Heart left ventricle (tissue), 13 donors: ENCODE measurements around the gene GSTM4.

Experiments used
- CTCF ChIP-seq, 12 donors: fragments of 200-600 bp; sonication (generic) in 4 of 12; IDR thresholded peaks; one replicate each; pipeline versions ENCODE4 v1.5.0 to v1.8.0; 2018 to 2022; ENCODE audit warnings: antibody characterized with exemption in 12 of 12, mild to moderate bottlenecking in 5 of 12
- POLR2A ChIP-seq, 2 donors: fragments of 450-650 bp; IDR thresholded peaks; one replicate each; pipeline ENCODE4 v1.6.1; 2017; ENCODE audit warnings: antibody characterized with exemption in 2 of 2, mild to moderate bottlenecking in 2 of 2, moderate library complexity in 2 of 2
- donor health status: ischemic (EF 13 %, LVEDD 7.1; RV severe dilation, severe dysfunction).
- donor health status: DM: no; HTN: yes; CAD: no.
- donor health status: DM: no; HTN: no; CAD: no.
- donor health status: ischemic (EF 25% LVEDD 6.9; RV normal size, moderate dysfunction).
- donor health status: ischemic (EF 25% LVEDD 5.7; RV mildly dilated, moderate dysfunction).
- donor health status: ischemic (EF 35%, LVEDD 5.7; RV mildly dilated, moderate dysfunction).
- donor health status: nonischemic (EF 11% LVEDD 7.7; RV severe dilation, severe dysfunction).
- donor health status: DM: yes; HTN: yes; CAD: no.
- donor health status: PGD.
- donor health status: ischemic (EF 29% LVEDD 5.4; RV normal size, mild dysfunction).
- donor health status: nonischemic (EF 23%, LVEDD 6.1; RV moderate dilation, normal function).

GRCh38 chr1:109630898-109631512 is 24.9 kb upstream of the GSTM4 start:
- TF ChIP-seq CTCF (IDR thresholded peaks at IDR 0.05) (no peak), POLR2A (IDR thresholded peaks at IDR 0.05) (no peak)
